IPS-15b (cell line): ENCODE data around the gene COPG2.

Source experiments
- H3K27me3 ChIP-seq: one replicate; pipeline ENCODE4 v1.6.1; 2013; ENCODE audit warnings: low read length; ENCODE audit not compliant: control insufficient read depth, insufficient read depth
- H3K36me3 ChIP-seq: one replicate; pipeline ENCODE4 v1.6.1; 2013; ENCODE audit warnings: low read length; ENCODE audit not compliant: control insufficient read depth, insufficient read depth
- H3K4me1 ChIP-seq: one replicate; pipeline ENCODE4 v1.6.1; 2013; ENCODE audit warnings: mild to moderate bottlenecking, low read length; ENCODE audit not compliant: control insufficient read depth, insufficient read depth
- H3K4me3 ChIP-seq: one replicate; pipeline ENCODE4 v1.5.1; 2013; ENCODE audit warnings: low read depth, low read length
- H3K9ac ChIP-seq: one replicate; pipeline ENCODE4 v1.6.1; 2013; ENCODE audit warnings: low read depth, mild to moderate bottlenecking, low read length
- H3K9me3 ChIP-seq: one replicate; pipeline ENCODE4 v1.6.1; 2013; ENCODE audit warnings: mild to moderate bottlenecking, low read length; ENCODE audit not compliant: control insufficient read depth, insufficient read depth

COPG2 gene

DNA sequence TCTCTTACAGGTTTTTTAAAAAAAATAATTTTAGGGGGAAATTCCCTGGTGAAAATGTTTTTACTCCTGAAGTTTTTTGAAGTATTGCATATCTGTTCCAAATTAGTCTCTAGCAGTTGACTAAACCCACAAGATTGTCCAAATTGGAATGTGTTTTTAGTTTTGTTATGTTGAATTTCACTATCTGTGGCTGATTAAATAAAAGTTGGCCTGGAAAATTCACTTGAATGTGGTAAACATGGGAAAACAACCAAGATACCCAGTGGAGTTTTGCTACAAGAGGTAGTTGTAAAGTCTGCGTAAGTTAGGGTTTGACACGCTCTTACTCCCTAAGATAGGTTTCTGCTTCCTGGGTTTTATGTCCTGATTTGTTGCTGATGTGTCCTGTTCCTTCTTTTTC, 14.5 kb upstream of the COPG2 start:
- H3K27me3 ChIP-seq = no peaks in the 10 kb centered on the region
- no peak overlapping the region for H3K4me3 ChIP-seq
- H3K4me1 ChIP-seq = no peaks in the 10 kb centered on the region
- H3K9me3 ChIP-seq = no peaks in the 10 kb centered on the region
- no peaks in the 10 kb centered on the region for H3K36me3 ChIP-seq
- H3K9ac ChIP-seq = no peak overlapping the region

GRCh38 chr7:130674456-130674855, 5.9 kb upstream of the COPG2 start:
- no peak overlapping the region for H3K4me3 ChIP-seq

GRCh38 chr7:130673066-130673465, 4.5 kb upstream of the COPG2 start:
- Histone ChIP-seq H3K4me1 (peaks cover 2% of the 10 kb centered on the region), H3K9ac (no peak overlapping the region), H3K4me3 (no peak overlapping the region), H3K9me3 (no peaks in the 10 kb centered on the region), H3K27me3 (peaks cover 10% of the 10 kb centered on the region), H3K36me3 (no peaks in the 10 kb centered on the region)

More at GRCh38 chr7:130674456-130674855, 5.9 kb upstream of the COPG2 start:
- Histone ChIP-seq H3K27me3 (peaks cover 7% of the 10 kb centered on the region), H3K9ac (no peak overlapping the region), H3K36me3 (no peaks in the 10 kb centered on the region), H3K9me3 (no peaks in the 10 kb centered on the region), H3K4me1 (no peaks in the 10 kb centered on the region)

DNA sequence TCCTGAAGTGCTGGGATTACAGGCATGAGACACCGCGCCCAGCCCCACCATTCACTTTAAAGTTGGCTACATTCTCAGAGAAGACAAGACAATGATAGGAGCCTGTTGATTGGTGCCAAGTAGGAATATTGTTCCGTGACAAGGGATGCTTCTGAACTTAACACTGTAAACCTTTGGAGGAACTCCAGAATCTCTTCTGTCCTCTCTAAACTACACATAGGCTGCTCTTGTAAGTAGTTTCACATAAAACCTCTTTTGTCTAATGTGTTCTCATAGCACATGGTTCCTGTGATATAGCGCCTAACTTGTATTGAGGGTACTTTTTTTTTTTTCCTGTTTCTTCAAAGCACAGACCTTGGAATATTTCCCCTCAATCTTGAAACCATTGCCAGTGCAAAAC, 3.6 kb upstream of the COPG2 start:
- peaks cover 4% of the 10 kb centered on the region for H3K4me1 ChIP-seq
- H3K9ac ChIP-seq = no peak overlapping the region
- no peaks in the 10 kb centered on the region for H3K36me3 ChIP-seq
- no peak overlapping the region for H3K4me3 ChIP-seq
- H3K9me3 ChIP-seq = no peaks in the 10 kb centered on the region
- peaks cover 10% of the 10 kb centered on the region for H3K27me3 ChIP-seq

DNA sequence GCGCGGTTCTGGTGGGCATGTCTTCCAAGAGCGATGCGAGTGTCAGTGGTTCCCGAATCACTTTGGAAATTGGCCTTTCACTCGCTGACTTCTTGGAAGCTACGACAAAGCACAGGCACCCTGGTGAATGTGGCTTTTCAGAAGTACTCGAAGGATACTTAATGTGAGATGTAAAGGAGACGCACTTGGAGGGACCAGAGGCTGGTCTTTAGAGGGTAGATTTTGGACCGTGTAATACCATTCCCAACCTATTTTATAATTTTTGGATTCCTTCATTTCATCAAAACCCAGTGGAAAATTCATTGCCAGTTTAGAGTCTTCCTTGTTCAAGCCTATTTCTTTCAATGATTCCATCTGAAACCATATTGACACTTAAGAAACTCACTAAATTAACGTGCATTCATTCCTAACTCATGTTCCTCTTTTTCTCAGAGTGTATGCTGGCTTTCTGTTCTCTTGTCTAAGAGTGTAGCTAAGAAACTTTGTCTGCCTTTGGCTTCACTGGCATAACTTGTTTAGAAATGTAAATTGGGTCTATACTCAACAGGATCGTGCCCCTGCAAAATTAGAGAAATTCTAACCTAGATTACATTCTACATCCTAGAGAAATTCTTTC, 645 bp upstream of the COPG2 start:
- Histone ChIP-seq H3K4me3 (peak overlapping the region; percentile 91), H3K27me3 (peaks cover 10% of the 10 kb centered on the region), H3K9ac (no peak overlapping the region), H3K36me3 (no peaks in the 10 kb centered on the region), H3K9me3 (no peaks in the 10 kb centered on the region), H3K4me1 (peaks cover 4% of the 10 kb centered on the region)

- H3K27me3 ChIP-seq = peaks cover 10% of the 10 kb centered on the region
- peak overlapping the region; percentile 91 for H3K4me3 ChIP-seq
- peaks cover 4% of the 10 kb centered on the region for H3K4me1 ChIP-seq
- no peaks in the 10 kb centered on the region for H3K36me3 ChIP-seq
- H3K9ac ChIP-seq = no peak overlapping the region
- H3K9me3 ChIP-seq = no peaks in the 10 kb centered on the region
Observed at GRCh38 chr7:130667593-130668257, 823 bp downstream of the COPG2 start.

GRCh38 chr7:130662426-130662825, 6.1 kb downstream of the COPG2 start:
- Histone ChIP-seq H3K9ac (no peak overlapping the region), H3K9me3 (no peaks in the 10 kb centered on the region), H3K4me1 (peaks cover under 1% of the 10 kb centered on the region), H3K36me3 (no peaks in the 10 kb centered on the region), H3K4me3 (no peak overlapping the region), H3K27me3 (no peaks in the 10 kb centered on the region)

DNA sequence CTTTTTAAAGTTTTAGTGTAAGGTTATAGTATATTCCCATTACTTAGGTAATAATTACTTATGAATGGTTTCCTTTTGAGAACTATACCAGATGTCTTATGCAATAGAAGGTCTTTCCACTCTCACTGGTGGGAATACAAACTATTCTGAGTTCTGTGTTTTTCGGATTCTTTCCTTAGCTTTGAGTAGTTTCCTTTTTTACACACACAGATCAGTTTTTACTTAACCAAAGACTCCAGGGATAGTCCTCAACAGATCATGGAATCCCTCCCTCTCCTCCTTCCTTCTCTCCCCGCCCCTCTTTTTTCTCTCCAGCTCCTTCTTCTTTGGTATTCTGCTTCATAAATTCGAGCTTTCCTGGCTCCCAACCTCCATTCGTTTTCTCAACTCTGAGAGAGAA, 13.3 kb downstream of the COPG2 start:
- H3K4me3 ChIP-seq = no peak overlapping the region
- no peaks in the 10 kb centered on the region for H3K36me3 ChIP-seq
- H3K4me1 ChIP-seq = no peaks in the 10 kb centered on the region
- H3K9me3 ChIP-seq = no peaks in the 10 kb centered on the region
- H3K27me3 ChIP-seq = no peaks in the 10 kb centered on the region
- H3K9ac ChIP-seq = no peak overlapping the region

DNA sequence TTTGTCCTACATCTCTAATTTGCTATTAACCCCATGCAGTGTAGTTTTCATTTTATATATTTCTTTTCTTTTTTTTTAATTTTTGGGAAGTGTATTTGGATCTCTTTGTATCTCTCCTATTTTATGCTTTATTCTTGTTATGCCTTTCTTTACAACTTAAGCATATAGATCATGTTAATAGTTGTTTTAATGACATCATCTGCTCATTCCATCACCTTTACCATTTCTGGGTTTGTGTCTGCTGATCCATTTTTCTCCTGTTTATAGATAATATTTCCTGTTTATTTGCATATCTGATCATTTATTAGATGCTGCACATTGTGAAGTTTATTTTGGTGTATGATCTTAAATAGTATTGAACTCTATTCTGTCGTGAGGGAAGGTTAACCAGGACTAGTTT, 13.7 kb downstream of the COPG2 start:
- no peaks in the 10 kb centered on the region for H3K27me3 ChIP-seq
- H3K9ac ChIP-seq = no peak overlapping the region
- H3K4me3 ChIP-seq = no peak overlapping the region
- no peaks in the 10 kb centered on the region for H3K4me1 ChIP-seq
- H3K9me3 ChIP-seq = no peaks in the 10 kb centered on the region
- no peaks in the 10 kb centered on the region for H3K36me3 ChIP-seq

GRCh38 chr7:130650611-130651120, 17.9 kb downstream of the COPG2 start:
- Histone ChIP-seq H3K4me1 (no peaks in the 10 kb centered on the region), H3K27me3 (no peaks in the 10 kb centered on the region), H3K4me3 (no peak overlapping the region), H3K9me3 (no peaks in the 10 kb centered on the region), H3K9ac (no peak overlapping the region), H3K36me3 (no peaks in the 10 kb centered on the region)

DNA sequence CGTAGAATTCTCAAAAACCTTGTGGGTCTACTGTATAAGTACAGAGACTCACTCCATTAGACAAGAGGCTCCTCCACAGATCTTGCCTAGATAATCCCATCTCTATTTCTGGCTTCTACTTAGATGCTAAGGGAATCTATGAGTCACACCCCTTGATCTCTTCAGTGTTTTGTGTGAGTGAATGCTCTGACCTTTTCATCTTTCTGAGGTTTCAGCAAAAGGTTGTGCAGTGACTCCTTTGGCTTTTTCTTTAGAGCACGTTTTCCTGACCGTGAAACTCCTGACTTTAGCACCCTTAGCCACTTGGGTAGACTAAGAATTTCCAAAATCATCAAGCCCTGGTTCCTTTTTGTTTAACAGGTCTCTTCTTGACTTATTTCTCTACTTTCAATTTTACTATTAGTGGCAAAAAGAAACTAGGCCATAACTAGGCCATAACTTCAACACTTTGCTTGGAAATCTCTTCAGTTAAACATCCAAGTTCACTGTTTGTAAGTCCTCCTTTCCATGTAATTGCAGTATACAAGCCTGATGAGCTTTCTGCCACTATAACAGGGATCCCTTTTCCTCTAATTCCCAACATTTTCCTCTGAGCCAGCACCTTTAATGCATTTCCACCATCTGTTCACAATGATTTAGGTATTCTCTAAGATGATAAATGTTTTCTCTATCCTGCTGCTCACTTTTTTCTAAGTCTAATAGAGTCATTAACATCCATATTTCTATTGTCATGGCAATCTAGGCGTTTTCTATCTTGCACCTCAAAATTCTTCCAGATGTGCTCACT, 19.4 kb downstream of the COPG2 start:
- Histone ChIP-seq H3K9ac (no peak overlapping the region), H3K36me3 (no peaks in the 10 kb centered on the region), H3K9me3 (no peaks in the 10 kb centered on the region), H3K27me3 (no peaks in the 10 kb centered on the region), H3K4me3 (no peak overlapping the region), H3K4me1 (no peaks in the 10 kb centered on the region)
